Right lobe of liver (tissue), 6 donors: ENCODE results near the gene NPAS4. TPM values are rescaled to one million over a fixed set of nuclear protein-coding genes. Genes with fewer than 3 reads are reported as not detected.

Experiments used
- ATAC-seq, 4 donors: fragments of 200-7000 bp; cut with Tn5 transposase; one replicate each; pipeline ENCODE4 v1.9.1; 2020; ENCODE audit warnings: mild to moderate bottlenecking in 4 of 4, moderate library complexity in 4 of 4
- DNase-seq, 3 donors: peaks; one replicate each; pipeline ENCODE4 v3.0.0-alpha.2; 2020
- H3K27ac ChIP-seq, 3 donors: fragments of 200-600 bp; one replicate each; pipeline ENCODE4 v1.8.0; 2022
- H3K27me3 ChIP-seq, 2 donors: fragments of 200-600 bp; one replicate each; pipeline ENCODE4 v1.8.0; 2022
- H3K36me3 ChIP-seq, 4 donors: fragments of 200-600 bp; sonication (generic) in 1 of 4; one replicate each; pipeline versions ENCODE4 v1.5.1 to v1.8.0; 2017 to 2022; ENCODE audit warnings: control low read depth in 1 of 4
- H3K4me1 ChIP-seq, 4 donors: fragments of 200-600 bp; sonication (generic) in 1 of 4; one replicate each; pipeline versions ENCODE4 v1.5.1 to v1.8.0; 2017 to 2022; ENCODE audit warnings: control low read depth in 1 of 4
- H3K4me3 ChIP-seq, 3 donors: fragments of 200-600 bp; one replicate each; pipeline ENCODE4 v1.8.0; 2022
- H3K9me3 ChIP-seq, 4 donors: fragments of 200-600 bp; sonication (generic) in 1 of 4; one replicate each; pipeline versions ENCODE4 v1.5.1 to v1.8.0; 2017 to 2022; ENCODE audit warnings: control low read depth in 1 of 4
- CTCF ChIP-seq, 4 donors: fragments of 200-600 bp in 3 of 4; fragments of 450-650 bp in 1 of 4; IDR thresholded peaks; one replicate each; pipeline versions ENCODE4 v1.5.1 to v1.8.0; 2016 to 2022; ENCODE audit warnings: antibody characterized with exemption in 4 of 4, mild to moderate bottlenecking in 2 of 4
- POLR2A ChIP-seq: fragments of 450-650 bp; IDR thresholded peaks from one replicate; pipeline ENCODE4 v1.6.1; 2017; ENCODE audit warnings: antibody characterized with exemption, mild to moderate bottlenecking
- WGBS: methylation state at CpG from one replicate; pipeline ENCODE4 v1.1.6; 2018; ENCODE audit warnings: low coverage, low lambda C conversion rate; ENCODE audit not compliant: insufficient coverage; ENCODE audit errors: missing lambda C conversion rate; 5-methylcytosine and 5-hydroxymethylcytosine counted together
- intact Hi-C, 2 donors: fragments of 100-400 bp; cut with DNase I; formaldehyde crosslinking; loops; one replicate each; pipeline versions ENCODE4 v1.11.2 to v1.14.1; 2022
- total RNA-seq, 6 experiments: library from RNA; depleted of rRNA in 2 of 6; stranded (reverse); fragments of >200 nt in 2 of 6; fragmentation: NEBNext Ultra II Directional in 3 of 6; extraction: Animal tissue kit (Norgen Biotek cat#: 25700) in 3 of 6; gene quantifications; one replicate each; pipeline versions ENCODE4 v1.1.0 to v1.2.4, GENCODE V29; 2016 to 2023
- donor health status: DM: no; HTN: yes; CAD: no.
- donor health status: DM: no; HTN: no; CAD: no.
- donor health status: DM: no; HTN: no; CAD: no.
- donor health status: DM: no; HTN: yes; CAD: no.
- donor health status: DM: no; HTN: yes; CAD: no.

The NPAS4 gene
- total RNA-seq, 6 experiments from 2014 or later: not detected

- TF ChIP-seq POLR2A: no peak
- TF ChIP-seq CTCF (IDR thresholded peaks at IDR 0.05): peak; percentile 99 to 100 (median 100)
- no peak overlapping the region for H3K27ac ChIP-seq
- H3K9me3 ChIP-seq: no peaks in the 10 kb centered on the region
- ATAC-seq (peak; percentile 93 to 99 (median 97)), DNase-seq (peak; percentile 83 to 89 (median 84))
- no peaks in the 10 kb centered on the region for H3K36me3 ChIP-seq
- 0% methylated on average over 2 of the region's 63 CpGs for WGBS
- peak overlapping the region in 1 of 3 donors; percentile 11 for H3K4me3 ChIP-seq
- H3K27me3 ChIP-seq: no peaks in the 10 kb centered on the region
- H3K4me1 ChIP-seq: no peaks in the 10 kb centered on the region
- intact Hi-C loops: loop anchor here in 1 of 2 donors (10.0 kb wide), 1 partner anchor 256 kb away; no protein-coding TSS in a partner anchor
Observed at GRCh38 chr11:66408488-66409214, 12.2 kb upstream of the NPAS4 start.

GRCh38 chr11:66409226-66409625, 11.6 kb upstream of the NPAS4 start:
- no peaks in the 10 kb centered on the region for H3K4me1 ChIP-seq
- WGBS: 28% methylated on average over 4 of the region's 15 CpGs
- H3K9me3 ChIP-seq: no peaks in the 10 kb centered on the region
- TF ChIP-seq CTCF (IDR thresholded peaks at IDR 0.05) (no peak), POLR2A (no peak)
- ATAC-seq (no peak), DNase-seq (no peak)
- no peaks in the 10 kb centered on the region for H3K36me3 ChIP-seq
- no peak overlapping the region for H3K4me3 ChIP-seq
- H3K27me3 ChIP-seq: no peaks in the 10 kb centered on the region
- intact Hi-C loops: loop anchor here in 1 of 2 donors (10.0 kb wide), 1 partner anchor 256 kb away; no protein-coding TSS in a partner anchor
- no peak overlapping the region for H3K27ac ChIP-seq

- Histone ChIP-seq H3K27me3 (no peaks in the 10 kb centered on the region), H3K27ac (no peak overlapping the region), H3K4me3 (no peak overlapping the region), H3K36me3 (no peaks in the 10 kb centered on the region), H3K9me3 (no peaks in the 10 kb centered on the region), H3K4me1 (no peaks in the 10 kb centered on the region)
- ATAC-seq: no peak
- TF ChIP-seq CTCF (IDR thresholded peaks at IDR 0.05): no peak
- TF ChIP-seq POLR2A: no peak
- WGBS: 69% methylated on average over 2 of the region's 12 CpGs
- intact Hi-C loops: no loop called here
- no peak for DNase-seq
Observed at GRCh38 chr11:66410191-66410590, 10.6 kb upstream of the NPAS4 start.

- H3K9me3 ChIP-seq: no peaks in the 10 kb centered on the region
- TF ChIP-seq POLR2A (no peak), CTCF (IDR thresholded peaks at IDR 0.05) (no peak)
- WGBS: 42% methylated on average over 2 of the region's 4 CpGs
- no peak overlapping the region for H3K27ac ChIP-seq
- ATAC-seq (no peak), DNase-seq (no peak)
- no peaks in the 10 kb centered on the region for H3K4me1 ChIP-seq
- no peak overlapping the region for H3K4me3 ChIP-seq
- intact Hi-C loops: no loop called here
- H3K36me3 ChIP-seq: no peaks in the 10 kb centered on the region
- no peaks in the 10 kb centered on the region for H3K27me3 ChIP-seq
Observed at GRCh38 chr11:66411323-66411722, 9.5 kb upstream of the NPAS4 start.
